ENCODE results near the gene TRAFD1. TPM values are rescaled to one million over a fixed set of nuclear protein-coding genes. Genes with fewer than 3 reads are reported as not detected.

TRAFD1 gene
- polyA plus RNA-seq, 4 donors, result 16.5 to 34.5 (median 17.9) TPM

DNA sequence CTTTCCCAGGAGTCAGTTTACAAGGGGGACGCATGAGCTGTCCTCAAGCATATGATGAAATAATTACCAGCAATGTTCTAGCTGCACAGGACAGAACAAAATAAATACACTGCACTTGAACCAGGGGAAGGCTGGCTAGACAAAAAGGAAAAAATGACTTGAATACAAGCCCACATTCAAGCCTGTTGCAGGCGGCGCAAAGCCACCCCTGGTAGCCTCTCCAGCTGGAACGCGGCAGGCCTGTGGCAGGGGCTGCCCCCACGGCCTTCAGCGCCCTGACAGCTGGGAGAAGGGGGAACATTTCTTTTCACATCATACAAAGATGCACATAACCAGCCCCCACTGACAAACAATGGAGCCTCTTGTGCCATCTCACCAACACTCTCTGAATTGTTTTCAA lies 57.1 kb downstream of the TRAFD1 start:
- no peak for FAIRE-seq
- 73 to 92% (median 92%) methylated on average over 7 of the region's 7 CpGs for WGBS, 3 donors
- no peaks in the 10 kb centered on the region for H3K9me3 ChIP-seq (ENCODE audit: control insufficient read depth in 2 of 2, insufficient read depth in 1 of 2, low read depth in 1 of 2, low read length in 1 of 2)
- peaks cover 3 to 70% (median 7%) of the 10 kb centered on the region in 3 donors for H3K36me3 ChIP-seq (ENCODE audit: control insufficient read depth in 3 of 3, insufficient read depth in 2 of 3, low read depth in 1 of 3, low read length in 3 of 3)
- no peaks in the 10 kb centered on the region for H3K4me1 ChIP-seq (ENCODE audit: control insufficient read depth in 3 of 3, insufficient read depth in 2 of 3, low read depth in 1 of 3, low read length in 2 of 3)
- no peaks in the 10 kb centered on the region for H3K27me3 ChIP-seq (ENCODE audit: control insufficient read depth in 3 of 3, insufficient read depth in 3 of 3, low read length in 3 of 3)
- H3K27ac ChIP-seq (ENCODE audit: low read depth in 1 of 3, low read length in 2 of 3), result no peak overlapping the region
- DNase-seq, result no peak
- no peak overlapping the region for H3K4me3 ChIP-seq (ENCODE audit: low read depth in 1 of 3, low read length in 3 of 3)

DNA sequence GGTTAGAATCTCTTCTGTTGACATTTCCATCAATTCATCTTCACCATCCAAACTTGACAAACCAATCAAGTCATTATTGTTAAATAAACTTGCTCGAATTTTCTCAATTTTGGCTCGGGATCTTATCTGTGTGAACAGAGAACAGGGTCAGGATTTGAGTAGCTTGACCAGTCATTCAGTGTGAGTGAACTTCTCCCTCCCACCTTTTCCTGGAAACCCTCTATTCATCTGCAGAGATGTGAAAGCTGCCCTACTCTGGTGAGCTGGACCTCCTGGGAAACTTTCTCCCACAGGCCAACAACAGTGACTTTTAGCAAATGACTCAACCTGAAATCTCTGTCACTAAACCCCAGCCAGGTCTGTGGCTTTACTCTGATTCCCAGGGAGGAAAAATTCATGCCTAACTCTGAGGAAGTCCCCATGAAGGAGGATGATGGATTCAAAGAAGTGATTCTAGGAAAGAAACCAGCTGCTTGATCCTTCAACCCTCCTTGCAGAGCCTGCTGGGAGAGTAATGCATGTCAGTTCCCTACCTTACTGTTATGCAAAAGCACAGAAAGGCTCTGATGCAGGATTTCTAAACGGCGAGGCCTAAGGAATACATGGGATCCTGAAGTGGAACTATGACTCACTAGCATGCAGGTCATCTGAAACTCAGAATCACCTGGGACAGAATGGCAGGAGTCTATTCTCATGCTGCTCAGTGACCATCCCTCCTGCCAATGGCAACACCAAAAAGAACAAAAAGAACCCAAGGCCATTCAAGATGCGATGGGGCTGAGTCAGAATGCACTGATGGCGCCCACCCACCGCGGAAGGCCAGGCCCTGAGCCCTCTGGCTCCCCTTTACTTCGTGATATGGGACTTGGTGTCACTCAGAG lies 58.0 kb downstream of the TRAFD1 start:
- DNase-seq (no peak), FAIRE-seq (no peak)
- Histone ChIP-seq H3K27me3 (ENCODE audit: control insufficient read depth in 3 of 3, insufficient read depth in 3 of 3, low read length in 3 of 3) (no peaks in the 10 kb centered on the region), H3K4me3 (ENCODE audit: low read depth in 1 of 3, low read length in 3 of 3) (no peak overlapping the region), H3K4me1 (ENCODE audit: control insufficient read depth in 3 of 3, insufficient read depth in 2 of 3, low read depth in 1 of 3, low read length in 2 of 3) (no peaks in the 10 kb centered on the region), H3K27ac (ENCODE audit: low read depth in 1 of 3, low read length in 2 of 3) (no peak overlapping the region), H3K9me3 (ENCODE audit: control insufficient read depth in 2 of 2, insufficient read depth in 1 of 2, low read depth in 1 of 2, low read length in 1 of 2) (no peaks in the 10 kb centered on the region), H3K36me3 (ENCODE audit: control insufficient read depth in 3 of 3, insufficient read depth in 2 of 3, low read depth in 1 of 3, low read length in 3 of 3) (peaks cover 3 to 68% (median 7%) of the 10 kb centered on the region in 3 donors)
- 73 to 90% (median 82%) methylated on average over 9 of the region's 9 CpGs for WGBS, 3 donors

DNA sequence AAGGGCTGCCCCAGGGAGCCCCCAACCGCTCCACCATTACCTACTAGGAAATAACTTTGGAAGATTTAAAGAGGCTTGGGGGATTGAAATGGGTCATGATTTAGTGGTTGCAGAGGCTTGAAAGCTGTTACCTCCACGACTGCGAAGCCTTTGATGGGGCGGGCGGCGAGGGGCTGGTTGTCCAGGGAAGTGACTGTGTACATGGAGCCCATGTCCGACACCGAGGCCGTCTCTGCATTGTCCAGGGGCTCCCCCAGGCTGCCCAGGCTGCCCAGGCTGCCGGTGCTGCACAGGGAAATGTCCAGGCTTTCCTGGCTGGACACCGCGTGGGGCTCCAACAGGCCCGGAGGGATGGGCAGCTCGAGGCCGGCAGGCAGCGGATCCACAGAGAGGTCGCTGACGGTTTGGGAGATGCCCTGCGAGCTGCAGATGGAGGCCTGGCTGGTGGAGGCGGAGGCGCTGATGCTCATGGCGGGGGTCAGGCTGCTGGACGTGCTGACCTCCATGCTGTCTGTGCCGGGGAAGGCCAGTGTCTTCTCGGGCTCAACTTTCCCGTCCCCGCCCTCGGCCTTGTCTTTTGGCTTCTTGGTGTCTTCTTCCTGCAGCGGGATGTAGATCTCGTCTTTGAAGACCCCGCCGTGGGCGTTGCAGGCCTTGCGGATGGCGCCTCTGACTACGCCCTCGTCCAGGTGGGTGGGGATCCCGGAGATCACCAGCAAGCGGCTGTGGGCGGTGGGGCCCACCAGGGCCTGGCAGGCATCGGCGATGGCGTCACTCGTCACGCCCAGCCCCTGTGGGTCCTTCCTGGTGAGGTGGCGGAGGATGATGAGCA lies 58.9 kb downstream of the TRAFD1 start:
- DNase-seq, result no peak
- WGBS, 3 donors, result 95 to 97% (median 97%) methylated on average over 43 to 46 of the region's 46 CpGs
- Histone ChIP-seq H3K9me3 (ENCODE audit: control insufficient read depth in 2 of 2, insufficient read depth in 1 of 2, low read depth in 1 of 2, low read length in 1 of 2) (no peaks in the 10 kb centered on the region), H3K4me3 (ENCODE audit: low read depth in 1 of 3, low read length in 3 of 3) (no peak overlapping the region), H3K27me3 (ENCODE audit: control insufficient read depth in 3 of 3, insufficient read depth in 3 of 3, low read length in 3 of 3) (no peaks in the 10 kb centered on the region), H3K27ac (ENCODE audit: low read depth in 1 of 3, low read length in 2 of 3) (no peak overlapping the region), H3K36me3 (ENCODE audit: control insufficient read depth in 3 of 3, insufficient read depth in 2 of 3, low read depth in 1 of 3, low read length in 3 of 3) (peaks cover 0 to 68% (median 7%) of the 10 kb centered on the region in 3 donors), H3K4me1 (ENCODE audit: control insufficient read depth in 3 of 3, insufficient read depth in 2 of 3, low read depth in 1 of 3, low read length in 2 of 3) (no peaks in the 10 kb centered on the region)
- no peak for FAIRE-seq

DNA sequence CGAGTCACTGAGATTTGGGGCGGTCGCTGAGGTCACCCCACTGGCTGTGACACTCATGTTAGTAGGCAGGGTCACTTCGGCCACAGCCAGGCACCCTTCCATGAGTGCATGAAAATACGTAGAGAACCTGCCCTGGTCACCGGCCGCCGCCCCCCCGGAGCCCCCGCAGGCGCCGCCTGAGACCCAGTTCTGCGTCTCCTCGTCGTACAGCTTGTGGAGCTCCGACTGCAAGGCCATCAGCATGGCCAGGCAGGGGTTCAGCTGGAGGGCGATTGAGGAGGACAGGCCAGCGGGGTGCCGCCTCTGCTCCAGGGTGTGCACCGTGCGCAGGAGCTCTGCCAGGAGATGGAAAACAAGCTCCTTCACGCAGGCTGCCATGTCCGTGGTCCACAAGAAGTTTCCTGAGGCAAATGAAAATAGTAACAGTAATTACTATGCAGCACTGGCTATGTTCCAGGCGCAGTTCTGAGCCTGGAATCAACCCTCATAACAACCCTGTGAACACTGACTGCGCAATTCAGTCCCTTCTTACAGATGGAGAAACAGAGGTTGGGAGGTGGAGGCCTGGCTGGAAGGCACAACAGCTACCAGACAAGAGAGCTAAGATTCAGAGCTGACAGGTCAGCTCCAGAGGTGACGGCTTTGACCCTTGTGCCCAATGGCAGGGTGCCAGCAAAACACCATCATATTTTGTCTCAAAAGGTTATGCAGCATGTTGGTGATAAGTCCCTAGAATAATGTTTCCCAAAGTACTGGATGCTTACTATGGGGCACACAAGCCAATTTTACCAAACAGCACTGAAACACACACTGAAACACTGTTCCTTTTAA lies 59.9 kb downstream of the TRAFD1 start:
- Histone ChIP-seq H3K36me3 (ENCODE audit: control insufficient read depth in 3 of 3, insufficient read depth in 2 of 3, low read depth in 1 of 3, low read length in 3 of 3) (peaks cover 0 to 66% (median 7%) of the 10 kb centered on the region in 3 donors), H3K27ac (ENCODE audit: low read depth in 1 of 3, low read length in 2 of 3) (no peak overlapping the region)

DNA sequence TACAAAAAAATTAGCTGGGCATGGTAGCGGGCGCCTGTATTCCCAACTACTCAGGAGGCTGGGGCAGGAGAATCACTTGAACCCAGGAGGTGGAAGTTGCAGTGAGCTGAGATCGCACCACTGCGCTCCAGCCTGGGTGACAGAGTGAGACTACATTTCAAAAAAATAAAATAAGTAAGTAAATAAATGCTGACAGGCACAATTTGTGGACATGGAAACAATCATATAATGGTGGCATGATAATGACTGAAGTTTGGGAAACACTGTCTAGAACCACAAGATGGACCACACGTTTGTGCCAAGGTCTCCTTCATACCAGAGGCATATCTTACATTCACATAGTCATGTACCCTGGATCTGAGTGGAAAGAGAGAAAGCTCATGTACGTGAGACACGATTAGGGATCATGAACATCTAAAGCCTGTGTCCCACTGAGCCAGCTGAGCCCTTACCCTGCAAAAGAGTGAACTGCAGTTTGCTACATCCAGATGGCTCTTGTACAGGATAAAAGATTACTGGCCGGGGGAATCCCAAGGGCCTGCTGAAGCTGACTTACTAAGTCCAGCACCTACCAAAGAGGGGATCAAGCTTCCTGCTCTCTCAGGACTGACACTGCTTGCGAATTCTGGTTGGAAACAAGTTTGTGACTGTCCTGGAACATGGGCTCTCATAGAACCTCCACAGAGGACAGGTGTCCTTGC lies 62.9 kb downstream of the TRAFD1 start:
- 89 to 95% (median 90%) methylated on average over 9 of the region's 9 CpGs for WGBS, 3 donors
- H3K36me3 ChIP-seq (ENCODE audit: control insufficient read depth in 3 of 3, insufficient read depth in 2 of 3, low read depth in 1 of 3, low read length in 3 of 3), result peaks cover 0 to 71% (median 10%) of the 10 kb centered on the region in 3 donors

More for the DNA sequence above, 59.9 kb downstream of the TRAFD1 start:
- no peaks in the 10 kb centered on the region for H3K4me1 ChIP-seq (ENCODE audit: control insufficient read depth in 3 of 3, insufficient read depth in 2 of 3, low read depth in 1 of 3, low read length in 2 of 3)
- H3K4me3 ChIP-seq (ENCODE audit: low read depth in 1 of 3, low read length in 3 of 3), result no peak overlapping the region
- H3K9me3 ChIP-seq (ENCODE audit: control insufficient read depth in 2 of 2, insufficient read depth in 1 of 2, low read depth in 1 of 2, low read length in 1 of 2), result no peaks in the 10 kb centered on the region
- DNase-seq (no peak), FAIRE-seq (no peak)
- H3K27me3 ChIP-seq (ENCODE audit: control insufficient read depth in 3 of 3, insufficient read depth in 3 of 3, low read length in 3 of 3), result no peaks in the 10 kb centered on the region
- WGBS, 3 donors, result 91 to 95% (median 92%) methylated on average over 26 of the region's 26 CpGs

DNA sequence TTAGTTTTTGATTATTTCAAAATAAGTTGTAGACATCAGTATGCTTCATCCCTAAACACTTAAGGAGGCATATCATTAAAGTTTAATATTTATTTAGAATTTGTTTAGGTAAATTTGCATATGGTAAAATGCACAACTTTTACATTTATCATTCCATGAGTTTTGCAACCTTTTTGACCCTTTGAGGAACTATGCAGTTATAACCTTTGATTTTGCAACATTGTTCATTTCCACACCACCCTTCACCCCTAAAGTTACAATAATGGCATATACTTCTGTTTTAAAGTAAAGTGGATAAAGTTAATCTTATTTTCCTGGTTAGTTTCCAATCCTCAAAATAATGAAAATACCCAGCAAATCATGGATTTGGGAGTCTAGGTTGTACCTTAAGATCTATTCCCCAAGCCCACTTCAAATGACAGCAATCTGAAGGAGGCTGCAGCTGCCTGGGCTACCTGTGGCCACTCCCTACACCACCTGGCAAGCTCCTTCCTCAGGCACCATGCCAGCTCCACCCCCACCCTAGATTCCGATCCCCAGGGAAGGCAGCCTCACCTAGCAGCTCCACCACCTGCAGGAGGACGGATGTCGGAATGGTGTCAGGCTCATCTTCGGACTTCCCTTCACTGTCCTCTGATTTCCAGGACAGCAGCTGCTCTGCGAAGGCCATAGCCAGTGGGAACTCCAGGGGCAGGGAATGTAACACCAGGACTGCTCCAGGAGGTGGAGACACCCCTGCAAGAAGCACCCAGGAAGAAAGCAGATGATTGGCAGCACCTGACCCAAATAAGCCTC lies 65.1 kb downstream of the TRAFD1 start:
- peaks cover 0 to 69% (median 11%) of the 10 kb centered on the region in 3 donors for H3K36me3 ChIP-seq (ENCODE audit: control insufficient read depth in 3 of 3, insufficient read depth in 2 of 3, low read depth in 1 of 3, low read length in 3 of 3)
- peak in 1 of 2 donors; percentile 66 for DNase-seq
- no peak overlapping the region for H3K4me3 ChIP-seq (ENCODE audit: low read depth in 1 of 3, low read length in 3 of 3)
- no peaks in the 10 kb centered on the region for H3K9me3 ChIP-seq (ENCODE audit: control insufficient read depth in 2 of 2, insufficient read depth in 1 of 2, low read depth in 1 of 2, low read length in 1 of 2)
- H3K4me1 ChIP-seq (ENCODE audit: control insufficient read depth in 3 of 3, insufficient read depth in 2 of 3, low read depth in 1 of 3, low read length in 2 of 3), result no peaks in the 10 kb centered on the region
- no peaks in the 10 kb centered on the region for H3K27me3 ChIP-seq (ENCODE audit: control insufficient read depth in 3 of 3, insufficient read depth in 3 of 3, low read length in 3 of 3)
- no peak for FAIRE-seq
- no peak overlapping the region for H3K27ac ChIP-seq (ENCODE audit: low read depth in 1 of 3, low read length in 2 of 3)
- WGBS, 3 donors, result 24 to 71% (median 38%) methylated on average over 5 of the region's 5 CpGs

More for the DNA sequence above, 62.9 kb downstream of the TRAFD1 start:
- no peaks in the 10 kb centered on the region for H3K4me1 ChIP-seq (ENCODE audit: control insufficient read depth in 3 of 3, insufficient read depth in 2 of 3, low read depth in 1 of 3, low read length in 2 of 3)
- no peaks in the 10 kb centered on the region for H3K27me3 ChIP-seq (ENCODE audit: control insufficient read depth in 3 of 3, insufficient read depth in 3 of 3, low read length in 3 of 3)
- DNase-seq (no peak), FAIRE-seq (no peak)
- no peak overlapping the region for H3K4me3 ChIP-seq (ENCODE audit: low read depth in 1 of 3, low read length in 3 of 3)
- H3K27ac ChIP-seq (ENCODE audit: low read depth in 1 of 3, low read length in 2 of 3), result no peak overlapping the region
- no peaks in the 10 kb centered on the region for H3K9me3 ChIP-seq (ENCODE audit: control insufficient read depth in 2 of 2, insufficient read depth in 1 of 2, low read depth in 1 of 2, low read length in 1 of 2)

DNA sequence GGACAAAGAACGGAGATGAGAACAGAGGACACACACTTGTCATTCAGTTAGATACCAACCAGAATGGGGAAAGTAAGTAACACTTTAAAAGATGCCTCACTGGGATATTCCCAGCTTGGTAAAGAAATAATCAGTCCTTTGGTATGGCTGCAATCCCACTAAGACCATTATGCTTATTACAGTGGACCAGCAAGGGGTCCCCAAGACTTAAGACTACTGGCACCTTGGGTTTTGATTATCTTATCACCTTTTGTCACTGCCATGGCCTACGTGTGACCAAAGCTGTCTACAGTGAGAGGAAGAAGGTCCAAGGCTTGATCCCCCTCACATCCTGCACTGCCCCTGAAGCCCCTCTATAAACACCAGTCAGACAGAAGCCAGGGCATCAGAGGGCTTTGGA lies 65.8 kb downstream of the TRAFD1 start:
- H3K9me3 ChIP-seq (ENCODE audit: control insufficient read depth in 2 of 2, insufficient read depth in 1 of 2, low read depth in 1 of 2, low read length in 1 of 2), result no peaks in the 10 kb centered on the region
- DNase-seq (no peak), FAIRE-seq (no peak)
- H3K27me3 ChIP-seq (ENCODE audit: control insufficient read depth in 3 of 3, insufficient read depth in 3 of 3, low read length in 3 of 3), result no peaks in the 10 kb centered on the region
- 77 to 79% (median 78%) methylated on average over 2 of the region's 2 CpGs for WGBS, 3 donors
- H3K27ac ChIP-seq (ENCODE audit: low read depth in 1 of 3, low read length in 2 of 3), result no peak overlapping the region
- H3K4me3 ChIP-seq (ENCODE audit: low read depth in 1 of 3, low read length in 3 of 3), result no peak overlapping the region
- H3K4me1 ChIP-seq (ENCODE audit: control insufficient read depth in 3 of 3, insufficient read depth in 2 of 3, low read depth in 1 of 3, low read length in 2 of 3), result no peaks in the 10 kb centered on the region
- peaks cover 0 to 65% (median 11%) of the 10 kb centered on the region in 3 donors for H3K36me3 ChIP-seq (ENCODE audit: control insufficient read depth in 3 of 3, insufficient read depth in 2 of 3, low read depth in 1 of 3, low read length in 3 of 3)

Measured in small intestine (tissue), 7 donors.